GM23338 (cell line): ENCODE data around the gene ZNF592. TPM values are rescaled to one million over a fixed set of nuclear protein-coding genes. Genes with fewer than 3 reads are reported as not detected.

Experiments used
- EZH2phosphoT487 ChIP-seq: fragments of 200-600 bp; sonication (generic); IDR thresholded peaks from one replicate; pipeline ENCODE4 v1.8.1; 2018; ENCODE audit warnings: antibody characterized with exemption; ENCODE audit not compliant: unreplicated experiment
- polyA plus RNA-seq: library from polyadenylated mRNA; unstranded; fragments of >200 nt; fragmentation: Nextera tagmentation; extraction: Ambion mirVana; gene quantifications from 2 replicates; pipeline ENCODE4 v1.2.1, GENCODE V29; 2016
- total RNA-seq: library from RNA; depleted of rRNA; stranded (reverse); fragments of >200 nt; shearing (Covaris generic); gene quantifications from 2 replicates; pipeline ENCODE4 v1.2.3, GENCODE V29; 2014
- TF ChIP-seq, protein P1 (sequence below): fragments of 250-450 bp; sonication (Bioruptor Pico); IDR thresholded peaks from 2 replicates; pipeline ENCODE4 v1.5.0; 2020; ENCODE audit warnings: mild to moderate bottlenecking, moderate library complexity
- TF ChIP-seq, protein P2 (sequence below): IDR thresholded peaks from 2 replicates; pipeline ENCODE4 v1.6.1; 2016; ENCODE audit warnings: antibody characterized with exemption
- TF ChIP-seq, protein P3 (sequence below): IDR thresholded peaks from one replicate; pipeline ENCODE4 v1.6.1; 2018; ENCODE audit warnings: antibody characterized with exemption; ENCODE audit not compliant: unreplicated experiment

ZNF592 gene
- total and polyA plus RNA-seq, 2 experiments from 2014 or later, result 4.4 to 21.4 TPM

- TF ChIP-seq, protein P1, sequence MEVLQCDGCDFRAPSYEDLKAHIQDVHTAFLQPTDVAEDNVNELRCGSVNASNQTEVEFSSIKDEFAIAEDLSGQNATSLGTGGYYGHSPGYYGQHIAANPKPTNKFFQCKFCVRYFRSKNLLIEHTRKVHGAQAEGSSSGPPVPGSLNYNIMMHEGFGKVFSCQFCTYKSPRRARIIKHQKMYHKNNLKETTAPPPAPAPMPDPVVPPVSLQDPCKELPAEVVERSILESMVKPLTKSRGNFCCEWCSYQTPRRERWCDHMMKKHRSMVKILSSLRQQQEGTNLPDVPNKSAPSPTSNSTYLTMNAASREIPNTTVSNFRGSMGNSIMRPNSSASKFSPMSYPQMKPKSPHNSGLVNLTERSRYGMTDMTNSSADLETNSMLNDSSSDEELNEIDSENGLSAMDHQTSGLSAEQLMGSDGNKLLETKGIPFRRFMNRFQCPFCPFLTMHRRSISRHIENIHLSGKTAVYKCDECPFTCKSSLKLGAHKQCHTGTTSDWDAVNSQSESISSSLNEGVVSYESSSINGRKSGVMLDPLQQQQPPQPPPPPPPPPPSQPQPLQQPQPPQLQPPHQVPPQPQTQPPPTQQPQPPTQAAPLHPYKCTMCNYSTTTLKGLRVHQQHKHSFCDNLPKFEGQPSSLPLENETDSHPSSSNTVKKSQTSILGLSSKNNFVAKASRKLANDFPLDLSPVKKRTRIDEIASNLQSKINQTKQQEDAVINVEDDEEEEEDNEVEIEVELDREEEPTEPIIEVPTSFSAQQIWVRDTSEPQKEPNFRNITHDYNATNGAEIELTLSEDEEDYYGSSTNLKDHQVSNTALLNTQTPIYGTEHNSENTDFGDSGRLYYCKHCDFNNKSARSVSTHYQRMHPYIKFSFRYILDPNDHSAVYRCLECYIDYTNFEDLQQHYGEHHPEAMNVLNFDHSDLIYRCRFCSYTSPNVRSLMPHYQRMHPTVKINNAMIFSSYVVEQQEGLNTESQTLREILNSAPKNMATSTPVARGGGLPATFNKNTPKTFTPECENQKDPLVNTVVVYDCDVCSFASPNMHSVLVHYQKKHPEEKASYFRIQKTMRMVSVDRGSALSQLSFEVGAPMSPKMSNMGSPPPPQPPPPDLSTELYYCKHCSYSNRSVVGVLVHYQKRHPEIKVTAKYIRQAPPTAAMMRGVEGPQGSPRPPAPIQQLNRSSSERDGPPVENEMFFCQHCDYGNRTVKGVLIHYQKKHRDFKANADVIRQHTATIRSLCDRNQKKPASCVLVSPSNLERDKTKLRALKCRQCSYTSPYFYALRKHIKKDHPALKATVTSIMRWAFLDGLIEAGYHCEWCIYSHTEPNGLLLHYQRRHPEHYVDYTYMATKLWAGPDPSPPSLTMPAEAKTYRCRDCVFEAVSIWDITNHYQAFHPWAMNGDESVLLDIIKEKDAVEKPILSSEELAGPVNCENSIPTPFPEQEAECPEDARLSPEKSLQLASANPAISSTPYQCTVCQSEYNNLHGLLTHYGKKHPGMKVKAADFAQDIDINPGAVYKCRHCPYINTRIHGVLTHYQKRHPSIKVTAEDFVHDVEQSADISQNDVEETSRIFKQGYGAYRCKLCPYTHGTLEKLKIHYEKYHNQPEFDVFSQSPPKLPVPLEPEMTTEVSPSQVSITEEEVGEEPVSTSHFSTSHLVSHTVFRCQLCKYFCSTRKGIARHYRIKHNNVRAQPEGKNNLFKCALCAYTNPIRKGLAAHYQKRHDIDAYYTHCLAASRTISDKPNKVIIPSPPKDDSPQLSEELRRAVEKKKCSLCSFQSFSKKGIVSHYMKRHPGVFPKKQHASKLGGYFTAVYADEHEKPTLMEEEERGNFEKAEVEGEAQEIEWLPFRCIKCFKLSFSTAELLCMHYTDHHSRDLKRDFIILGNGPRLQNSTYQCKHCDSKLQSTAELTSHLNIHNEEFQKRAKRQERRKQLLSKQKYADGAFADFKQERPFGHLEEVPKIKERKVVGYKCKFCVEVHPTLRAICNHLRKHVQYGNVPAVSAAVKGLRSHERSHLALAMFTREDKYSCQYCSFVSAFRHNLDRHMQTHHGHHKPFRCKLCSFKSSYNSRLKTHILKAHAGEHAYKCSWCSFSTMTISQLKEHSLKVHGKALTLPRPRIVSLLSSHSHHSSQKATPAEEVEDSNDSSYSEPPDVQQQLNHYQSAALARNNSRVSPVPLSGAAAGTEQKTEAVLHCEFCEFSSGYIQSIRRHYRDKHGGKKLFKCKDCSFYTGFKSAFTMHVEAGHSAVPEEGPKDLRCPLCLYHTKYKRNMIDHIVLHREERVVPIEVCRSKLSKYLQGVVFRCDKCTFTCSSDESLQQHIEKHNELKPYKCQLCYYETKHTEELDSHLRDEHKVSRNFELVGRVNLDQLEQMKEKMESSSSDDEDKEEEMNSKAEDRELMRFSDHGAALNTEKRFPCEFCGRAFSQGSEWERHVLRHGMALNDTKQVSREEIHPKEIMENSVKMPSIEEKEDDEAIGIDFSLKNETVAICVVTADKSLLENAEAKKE, result no peak
- TF ChIP-seq, protein P2, sequence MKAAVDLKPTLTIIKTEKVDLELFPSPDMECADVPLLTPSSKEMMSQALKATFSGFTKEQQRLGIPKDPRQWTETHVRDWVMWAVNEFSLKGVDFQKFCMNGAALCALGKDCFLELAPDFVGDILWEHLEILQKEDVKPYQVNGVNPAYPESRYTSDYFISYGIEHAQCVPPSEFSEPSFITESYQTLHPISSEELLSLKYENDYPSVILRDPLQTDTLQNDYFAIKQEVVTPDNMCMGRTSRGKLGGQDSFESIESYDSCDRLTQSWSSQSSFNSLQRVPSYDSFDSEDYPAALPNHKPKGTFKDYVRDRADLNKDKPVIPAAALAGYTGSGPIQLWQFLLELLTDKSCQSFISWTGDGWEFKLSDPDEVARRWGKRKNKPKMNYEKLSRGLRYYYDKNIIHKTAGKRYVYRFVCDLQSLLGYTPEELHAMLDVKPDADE, result no peak
- TF ChIP-seq EZH2phosphoT487, result no peak
- TF ChIP-seq, protein P3, sequence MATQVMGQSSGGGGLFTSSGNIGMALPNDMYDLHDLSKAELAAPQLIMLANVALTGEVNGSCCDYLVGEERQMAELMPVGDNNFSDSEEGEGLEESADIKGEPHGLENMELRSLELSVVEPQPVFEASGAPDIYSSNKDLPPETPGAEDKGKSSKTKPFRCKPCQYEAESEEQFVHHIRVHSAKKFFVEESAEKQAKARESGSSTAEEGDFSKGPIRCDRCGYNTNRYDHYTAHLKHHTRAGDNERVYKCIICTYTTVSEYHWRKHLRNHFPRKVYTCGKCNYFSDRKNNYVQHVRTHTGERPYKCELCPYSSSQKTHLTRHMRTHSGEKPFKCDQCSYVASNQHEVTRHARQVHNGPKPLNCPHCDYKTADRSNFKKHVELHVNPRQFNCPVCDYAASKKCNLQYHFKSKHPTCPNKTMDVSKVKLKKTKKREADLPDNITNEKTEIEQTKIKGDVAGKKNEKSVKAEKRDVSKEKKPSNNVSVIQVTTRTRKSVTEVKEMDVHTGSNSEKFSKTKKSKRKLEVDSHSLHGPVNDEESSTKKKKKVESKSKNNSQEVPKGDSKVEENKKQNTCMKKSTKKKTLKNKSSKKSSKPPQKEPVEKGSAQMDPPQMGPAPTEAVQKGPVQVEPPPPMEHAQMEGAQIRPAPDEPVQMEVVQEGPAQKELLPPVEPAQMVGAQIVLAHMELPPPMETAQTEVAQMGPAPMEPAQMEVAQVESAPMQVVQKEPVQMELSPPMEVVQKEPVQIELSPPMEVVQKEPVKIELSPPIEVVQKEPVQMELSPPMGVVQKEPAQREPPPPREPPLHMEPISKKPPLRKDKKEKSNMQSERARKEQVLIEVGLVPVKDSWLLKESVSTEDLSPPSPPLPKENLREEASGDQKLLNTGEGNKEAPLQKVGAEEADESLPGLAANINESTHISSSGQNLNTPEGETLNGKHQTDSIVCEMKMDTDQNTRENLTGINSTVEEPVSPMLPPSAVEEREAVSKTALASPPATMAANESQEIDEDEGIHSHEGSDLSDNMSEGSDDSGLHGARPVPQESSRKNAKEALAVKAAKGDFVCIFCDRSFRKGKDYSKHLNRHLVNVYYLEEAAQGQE, result no peak
These were observed 71.4 kb downstream of the ZNF592 start (continued) for GRCh38 chr15:84819791-84820190.
